Subcutaneous adipose tissue (tissue), 4 donors: Measurements from ENCODE around the gene TNNT1. TPM values are rescaled to one million over a fixed set of nuclear protein-coding genes. Genes with fewer than 3 reads are reported as not detected.

Experiments
- total RNA-seq, 4 donors: library from RNA; depleted of rRNA; stranded (reverse); fragments of >200 nt; gene quantifications; one replicate each; pipeline ENCODE4 v1.1.0, GENCODE V29; 2016
- TF ChIP-seq, protein P1 (sequence below): fragments of 450-650 bp; IDR thresholded peaks from one replicate; pipeline ENCODE4 v1.5.1; 2016; ENCODE audit warnings: low read depth, mild to moderate bottlenecking, control low read depth, antibody characterized with exemption, moderate library complexity

Gene TNNT1
- total RNA-seq, 4 donors from 2014 or later, result 17.5 TPM; not detected in 3

DNA sequence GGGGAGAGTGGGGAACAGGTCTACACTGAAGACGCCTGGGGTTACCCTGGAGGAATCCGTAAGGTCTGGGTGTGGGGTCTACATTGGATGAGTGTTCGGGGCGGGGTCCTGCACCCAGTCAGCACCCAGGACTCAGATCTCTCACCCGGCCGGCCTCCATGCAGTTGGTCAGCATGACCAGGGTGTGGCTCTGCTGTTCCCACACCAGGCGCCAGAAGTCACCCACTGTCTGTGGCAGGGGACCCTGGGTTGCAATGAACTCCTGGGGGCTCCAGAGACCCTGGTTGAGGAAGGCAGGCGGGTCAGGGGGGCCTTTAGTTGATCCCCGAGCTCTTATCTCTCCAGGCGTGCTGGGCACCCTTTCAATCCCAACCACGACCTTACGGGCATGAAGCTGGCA, 37.1 kb upstream of the TNNT1 start:
- TF ChIP-seq, protein P1, sequence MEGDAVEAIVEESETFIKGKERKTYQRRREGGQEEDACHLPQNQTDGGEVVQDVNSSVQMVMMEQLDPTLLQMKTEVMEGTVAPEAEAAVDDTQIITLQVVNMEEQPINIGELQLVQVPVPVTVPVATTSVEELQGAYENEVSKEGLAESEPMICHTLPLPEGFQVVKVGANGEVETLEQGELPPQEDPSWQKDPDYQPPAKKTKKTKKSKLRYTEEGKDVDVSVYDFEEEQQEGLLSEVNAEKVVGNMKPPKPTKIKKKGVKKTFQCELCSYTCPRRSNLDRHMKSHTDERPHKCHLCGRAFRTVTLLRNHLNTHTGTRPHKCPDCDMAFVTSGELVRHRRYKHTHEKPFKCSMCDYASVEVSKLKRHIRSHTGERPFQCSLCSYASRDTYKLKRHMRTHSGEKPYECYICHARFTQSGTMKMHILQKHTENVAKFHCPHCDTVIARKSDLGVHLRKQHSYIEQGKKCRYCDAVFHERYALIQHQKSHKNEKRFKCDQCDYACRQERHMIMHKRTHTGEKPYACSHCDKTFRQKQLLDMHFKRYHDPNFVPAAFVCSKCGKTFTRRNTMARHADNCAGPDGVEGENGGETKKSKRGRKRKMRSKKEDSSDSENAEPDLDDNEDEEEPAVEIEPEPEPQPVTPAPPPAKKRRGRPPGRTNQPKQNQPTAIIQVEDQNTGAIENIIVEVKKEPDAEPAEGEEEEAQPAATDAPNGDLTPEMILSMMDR, result no peak

GRCh38 chr19:55181740-55182139, 32.7 kb upstream of the TNNT1 start:
- TF ChIP-seq, protein P1, result no peak

DNA sequence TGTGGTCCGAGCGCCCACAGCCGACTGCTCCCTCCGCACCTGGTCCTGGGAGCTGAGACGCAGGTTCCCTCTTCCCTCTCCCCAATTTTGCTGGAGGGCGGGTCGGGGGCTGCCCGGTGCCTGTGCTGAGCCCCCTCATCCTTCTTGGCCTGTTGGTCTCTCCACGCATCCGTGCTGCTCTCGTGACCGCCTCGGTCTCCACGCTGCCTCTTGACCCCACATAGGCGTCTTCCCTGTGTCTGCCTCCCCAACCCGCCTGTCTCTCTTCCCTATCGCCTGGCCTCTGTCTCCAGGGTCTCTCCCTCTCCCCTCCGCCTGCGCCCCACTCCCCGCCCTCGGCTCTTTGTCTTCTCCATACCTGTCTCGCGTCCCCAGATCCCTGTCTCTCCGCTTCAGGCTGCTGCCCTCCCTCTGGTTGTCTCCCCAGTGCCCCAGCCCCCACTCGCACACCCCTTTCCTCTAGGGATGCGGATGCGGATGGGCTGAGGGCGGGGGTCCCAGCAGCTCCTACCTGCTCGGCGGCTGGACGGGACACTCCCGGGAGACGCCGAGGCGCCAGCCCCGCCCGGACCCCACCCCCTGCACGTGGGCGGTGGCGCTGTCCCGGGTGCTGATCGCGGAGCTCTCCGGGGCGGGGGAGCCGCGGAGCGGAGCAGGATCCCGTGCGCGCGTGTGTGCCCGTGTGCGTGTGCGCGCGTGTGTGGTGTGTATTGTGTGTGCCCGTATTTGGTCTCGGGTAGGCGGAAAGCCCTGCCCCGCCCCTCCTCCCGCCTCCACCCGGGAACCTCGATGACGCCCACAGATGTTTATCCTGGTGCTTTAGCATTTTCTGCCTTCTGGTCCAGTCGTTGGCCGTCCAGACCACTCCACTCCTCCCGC, 30.8 kb upstream of the TNNT1 start, which contains the start of gene SYT5:
SYT5 (minus strand) TSS at position 684 of the 879 bp plus-strand sequence. CDS start 1,248 bp downstream, outside the sequence.
- TF ChIP-seq, protein P1, result no peak

DNA sequence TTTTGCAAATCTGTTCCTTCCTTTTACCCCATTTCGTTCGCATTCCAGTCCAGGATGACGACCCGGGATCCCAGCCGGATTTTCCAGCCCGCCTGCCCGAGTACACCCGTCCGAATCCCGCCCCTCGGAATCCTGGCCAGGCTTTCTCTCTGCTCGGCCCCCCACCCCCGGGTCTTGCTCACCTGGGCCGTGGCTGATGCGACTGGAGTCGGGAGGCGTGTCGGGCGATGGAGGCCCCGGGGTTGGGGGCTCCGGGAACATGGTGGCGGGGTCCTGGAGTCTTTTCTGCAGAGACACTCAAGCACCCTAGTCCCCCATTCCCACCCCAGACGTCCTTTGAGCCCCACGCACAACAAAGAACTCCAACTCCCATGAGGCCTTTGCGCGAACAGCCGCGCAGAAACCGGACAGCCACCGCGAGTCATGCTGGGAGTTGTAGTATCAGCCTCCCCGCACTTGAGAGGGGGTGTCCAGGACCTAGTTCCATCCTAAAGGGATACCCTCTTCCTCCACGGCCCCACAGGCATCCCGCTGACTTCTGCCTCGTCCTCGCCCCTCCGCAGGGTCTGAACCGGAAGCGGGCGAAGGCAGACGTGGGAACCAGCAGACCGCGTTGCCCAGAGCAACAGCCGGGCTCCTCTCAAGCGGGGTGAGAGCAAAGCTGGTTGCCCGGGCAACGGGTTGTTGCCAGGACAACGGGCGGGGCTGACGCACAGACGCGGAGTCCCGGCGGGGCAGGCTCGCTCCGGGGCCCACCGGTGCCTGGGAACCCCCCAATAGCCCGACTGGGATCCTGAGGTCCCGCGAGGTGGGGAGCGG, 30.0 kb upstream of the TNNT1 start:
- TF ChIP-seq, protein P1, result no peak

GRCh38 chr19:55176076-55176475, 27.1 kb upstream of the TNNT1 start:
- TF ChIP-seq, protein P1, result no peak

DNA sequence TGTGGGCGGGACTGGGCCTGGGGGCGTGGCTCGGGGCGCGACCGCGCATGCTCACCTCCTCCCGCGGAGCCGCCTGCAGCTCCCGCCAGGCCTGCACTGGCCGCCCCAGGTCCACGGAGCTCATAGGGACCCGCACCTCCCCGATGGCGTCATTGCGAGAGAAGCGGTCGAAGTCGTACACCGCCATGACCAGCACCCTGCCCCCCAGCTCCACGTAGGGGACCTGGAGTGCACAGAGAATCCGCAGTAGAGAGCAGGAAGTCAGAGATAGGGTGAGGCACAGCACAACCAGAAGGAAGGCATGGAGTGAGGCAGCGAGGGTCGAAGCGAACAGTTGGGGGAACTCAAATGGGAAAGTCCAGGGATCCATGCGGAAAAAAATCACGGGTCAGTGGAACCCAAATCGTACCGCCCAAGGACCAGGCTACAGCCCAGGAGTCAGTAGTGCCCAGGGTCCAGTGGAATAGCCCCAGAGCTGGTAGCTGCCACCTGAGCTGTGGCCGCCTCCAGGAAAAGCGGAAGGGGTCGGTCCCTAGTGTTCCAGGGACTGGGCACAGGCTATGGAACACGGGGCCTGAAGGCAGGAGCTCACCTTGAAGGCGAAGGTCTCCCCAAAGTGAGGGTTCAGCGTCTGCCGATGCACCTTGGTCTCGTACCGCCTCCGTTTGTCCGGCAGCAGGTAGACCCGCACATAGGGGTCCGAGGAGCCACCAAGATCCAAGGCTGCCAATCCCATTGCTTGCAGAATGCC, 26.3 kb upstream of the TNNT1 start:
- TF ChIP-seq, protein P1, result no peak
